HuH-7 (cell line): ENCODE data around the gene TRMT1.
A peak's percentile ranks its signal among the peaks of the same experiment; 100 is the strongest.

Experiments used
- DNase-seq: peaks from one replicate; pipeline ENCODE4 v3.0.0; 2011; ENCODE audit warnings: low spot score

Gene TRMT1

GRCh38 chr19:13090511-13091231, 25.9 kb downstream of the TRMT1 start:
- DNase-seq: no peak

- no peak for DNase-seq
Observed at GRCh38 chr19:13089857-13090507, 26.6 kb downstream of the TRMT1 start.

- DNase-seq: peak; percentile 48
Observed at GRCh38 chr19:13089139-13089856, 27.2 kb downstream of the TRMT1 start.

GRCh38 chr19:13087795-13088537, 28.6 kb downstream of the TRMT1 start:
- DNase-seq: no peak

- DNase-seq: no peak
Observed at GRCh38 chr19:13087295-13087694, 29.2 kb downstream of the TRMT1 start.

GRCh38 chr19:13086341-13086740, 30.2 kb downstream of the TRMT1 start:
- DNase-seq: no peak

- DNase-seq: no peak
Observed at GRCh38 chr19:13085666-13086065, 30.9 kb downstream of the TRMT1 start.

GRCh38 chr19:13083627-13084026, 32.9 kb downstream of the TRMT1 start:
- no peak for DNase-seq

GRCh38 chr19:13083008-13083404, 33.5 kb downstream of the TRMT1 start:
- DNase-seq: no peak

GRCh38 chr19:13082192-13083007, 34.1 kb downstream of the TRMT1 start:
- DNase-seq: peak; percentile 86

GRCh38 chr19:13079542-13079986, 37.0 kb downstream of the TRMT1 start:
- no peak for DNase-seq

- no peak for DNase-seq
Observed at GRCh38 chr19:13078897-13079541, 37.5 kb downstream of the TRMT1 start.

GRCh38 chr19:13078381-13078780, 38.2 kb downstream of the TRMT1 start:
- DNase-seq: no peak

- DNase-seq: no peak
Observed at GRCh38 chr19:13077240-13077639, 39.3 kb downstream of the TRMT1 start.

GRCh38 chr19:13076787-13077186, 39.8 kb downstream of the TRMT1 start:
- DNase-seq: no peak

- DNase-seq: no peak
Observed at GRCh38 chr19:13076320-13076719, 40.2 kb downstream of the TRMT1 start.

- no peak for DNase-seq
Observed at GRCh38 chr19:13074378-13074777, 42.2 kb downstream of the TRMT1 start.

- no peak for DNase-seq
Observed at GRCh38 chr19:13073263-13073662, 43.3 kb downstream of the TRMT1 start.

GRCh38 chr19:13072188-13072908, 44.2 kb downstream of the TRMT1 start:
- DNase-seq: no peak
